Measurements from ENCODE around the gene RPS23. TPM values are rescaled to one million over a fixed set of nuclear protein-coding genes. Genes with fewer than 3 reads are reported as not detected.
A peak's percentile ranks its signal among the peaks of the same experiment; 100 is the strongest.

RPS23 gene
- 1,675 and 2,287 TPM in 2 replicates for total RNA-seq (2014; rRNA removed; shearing (Covaris generic))

DNA sequence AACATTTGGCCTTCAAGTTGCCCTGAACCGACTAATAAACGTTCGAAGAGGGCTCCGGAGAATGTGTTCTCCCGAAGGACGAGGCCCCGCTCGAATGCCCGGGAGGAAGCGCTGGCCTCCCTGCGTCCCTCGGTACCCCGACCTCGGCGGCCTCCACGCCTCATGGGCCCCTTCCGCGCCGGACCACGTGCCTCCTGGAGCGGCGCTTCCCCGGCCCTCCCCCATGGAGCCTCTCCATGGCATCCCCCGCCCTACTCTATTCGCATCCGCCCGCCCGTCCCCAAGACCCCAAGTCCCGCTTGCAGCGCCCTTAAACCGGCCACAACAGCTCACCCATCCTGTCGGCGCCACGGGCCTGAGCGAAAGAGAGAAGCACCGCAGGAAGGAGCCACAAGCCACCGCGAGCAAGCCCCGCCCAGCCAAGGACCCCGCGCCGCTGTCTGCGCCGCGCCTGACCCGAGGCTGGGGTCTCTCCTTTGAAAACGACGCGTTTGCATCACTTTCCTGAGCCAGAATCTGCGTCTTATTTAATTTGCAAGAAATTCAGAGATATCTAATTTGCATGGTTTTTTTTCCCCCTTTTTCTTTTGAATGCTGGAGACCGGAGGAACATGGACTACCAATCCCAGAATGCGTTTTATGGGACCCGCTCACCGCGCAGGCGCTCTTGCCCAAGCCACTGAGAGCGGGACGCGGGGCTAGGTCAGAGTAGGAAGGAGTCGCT, at the start of gene RPS23:
RPS23 (minus strand) TSS at position 368 of the 724 bp plus-strand sequence; CDS start at position 337, 31 bp downstream.
- peak; percentile 94 for DNase-seq (ENCODE audit: low spot score)

DNA sequence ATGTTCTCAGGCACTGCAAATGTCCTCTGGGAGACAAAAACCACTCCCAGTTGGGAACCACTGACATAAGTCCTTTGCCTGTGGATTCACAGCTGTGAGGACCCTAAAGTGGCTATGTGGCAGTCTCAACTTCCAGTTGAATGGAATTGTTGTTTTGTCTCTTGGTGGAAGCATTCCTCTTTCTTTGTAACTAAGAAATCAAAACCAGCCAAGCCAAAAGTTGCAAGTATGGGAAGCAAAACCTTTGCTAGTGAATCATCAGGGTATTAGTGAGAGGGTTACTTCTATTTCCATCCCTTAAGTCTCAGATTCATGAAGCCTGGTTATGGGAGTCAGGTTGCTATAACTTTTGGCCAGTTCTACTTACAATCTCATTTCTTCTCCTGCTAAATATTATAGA, 49.8 kb upstream of the RPS23 start:
- DNase-seq (ENCODE audit: low spot score): no peak

- DNase-seq (ENCODE audit: low spot score): no peak
These were observed 47.8 kb upstream of the RPS23 start for GRCh38 chr5:82325996-82326395.

DNA sequence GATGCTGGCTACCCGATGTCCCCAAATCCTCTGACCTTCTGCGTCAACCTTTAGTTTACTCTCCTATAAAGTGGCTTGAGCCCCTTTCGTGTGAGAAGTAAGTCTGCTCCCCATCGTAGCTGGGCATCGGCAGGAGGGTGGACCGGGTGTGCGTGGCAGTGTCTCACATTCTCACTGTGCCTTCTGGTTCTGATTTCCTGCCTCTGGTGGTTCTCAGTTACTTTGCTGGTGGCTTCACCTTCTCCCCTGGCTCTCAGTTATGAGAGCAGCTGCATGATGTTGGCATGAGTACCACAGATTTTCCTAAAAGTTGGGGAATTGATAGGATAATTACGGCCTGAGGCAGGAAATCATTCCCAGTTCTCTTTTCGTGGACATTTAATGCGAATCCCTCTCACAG, 47.0 kb upstream of the RPS23 start:
- no peak for DNase-seq (ENCODE audit: low spot score)

DNA sequence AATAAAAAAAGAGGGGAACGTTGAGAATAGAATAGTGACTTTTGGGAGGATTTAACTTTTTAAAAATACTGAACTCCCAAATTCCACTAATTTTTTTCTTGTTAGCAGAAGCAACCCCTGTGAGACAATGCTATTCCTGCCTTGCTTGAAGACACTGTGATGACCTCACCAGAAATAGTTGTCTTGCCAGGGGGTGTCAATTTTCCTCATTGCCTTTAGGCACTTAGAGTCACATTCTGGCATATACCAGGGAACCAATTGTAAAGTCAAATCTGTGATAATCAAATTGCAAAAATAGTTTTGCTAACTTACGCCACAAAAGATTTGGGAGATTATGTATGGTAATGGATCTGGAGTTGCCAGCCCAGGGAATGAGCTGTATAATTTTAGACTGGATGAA, 42.8 kb upstream of the RPS23 start:
- DNase-seq (ENCODE audit: low spot score): no peak

DNA sequence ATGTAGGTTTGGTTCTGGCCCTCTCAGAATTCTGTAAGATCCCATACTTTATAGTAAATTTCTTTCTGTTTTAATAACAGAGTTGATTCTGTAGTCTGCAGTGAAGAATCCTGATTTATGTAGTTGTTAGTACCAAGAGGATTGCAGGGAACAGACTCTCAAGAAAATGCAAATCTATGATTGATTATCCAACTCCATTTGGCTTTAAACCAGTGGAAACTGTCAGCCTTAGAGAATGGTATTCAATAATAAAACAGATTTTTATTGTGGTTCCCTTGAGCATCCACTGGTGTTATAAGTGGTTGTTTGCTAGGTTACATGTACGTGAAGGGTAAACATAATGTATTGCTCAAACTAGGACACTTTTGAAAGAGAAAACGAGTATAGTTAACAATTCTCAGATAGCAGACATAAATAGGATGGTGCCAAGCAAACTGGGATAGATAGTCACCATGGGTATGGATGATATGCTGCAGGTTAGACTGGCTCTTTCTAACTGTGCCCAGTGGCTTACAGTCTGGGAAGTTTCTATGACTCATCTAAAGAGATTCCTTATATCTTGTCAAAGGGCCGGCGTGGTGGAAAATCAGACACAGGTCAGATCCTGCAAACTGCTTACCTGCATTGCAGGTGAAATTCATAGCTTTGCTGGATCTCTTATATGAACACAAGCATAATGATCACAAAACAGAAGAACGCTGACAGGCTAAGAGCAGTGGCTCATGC, 41.7 kb upstream of the RPS23 start:
- no peak for DNase-seq (ENCODE audit: low spot score)

DNA sequence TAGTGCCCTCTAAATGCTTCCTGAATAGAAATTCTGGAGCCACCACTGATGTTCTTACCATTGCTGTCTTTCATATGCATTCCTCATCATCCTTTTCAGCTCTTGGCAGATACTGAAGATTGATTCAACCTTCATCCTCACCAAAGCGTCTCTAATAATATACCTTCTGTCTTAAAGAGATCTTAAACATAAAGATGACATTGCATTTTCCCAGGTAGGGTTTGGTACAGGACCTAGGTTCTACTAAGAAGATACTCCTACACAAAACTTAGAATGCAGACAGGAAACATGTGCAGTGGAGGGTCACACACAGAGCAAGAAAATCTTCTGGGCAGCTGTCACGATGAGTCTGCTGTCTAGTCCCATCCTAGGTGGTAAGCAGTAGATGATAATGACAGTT, 41.0 kb upstream of the RPS23 start:
- DNase-seq (ENCODE audit: low spot score): no peak

DNA sequence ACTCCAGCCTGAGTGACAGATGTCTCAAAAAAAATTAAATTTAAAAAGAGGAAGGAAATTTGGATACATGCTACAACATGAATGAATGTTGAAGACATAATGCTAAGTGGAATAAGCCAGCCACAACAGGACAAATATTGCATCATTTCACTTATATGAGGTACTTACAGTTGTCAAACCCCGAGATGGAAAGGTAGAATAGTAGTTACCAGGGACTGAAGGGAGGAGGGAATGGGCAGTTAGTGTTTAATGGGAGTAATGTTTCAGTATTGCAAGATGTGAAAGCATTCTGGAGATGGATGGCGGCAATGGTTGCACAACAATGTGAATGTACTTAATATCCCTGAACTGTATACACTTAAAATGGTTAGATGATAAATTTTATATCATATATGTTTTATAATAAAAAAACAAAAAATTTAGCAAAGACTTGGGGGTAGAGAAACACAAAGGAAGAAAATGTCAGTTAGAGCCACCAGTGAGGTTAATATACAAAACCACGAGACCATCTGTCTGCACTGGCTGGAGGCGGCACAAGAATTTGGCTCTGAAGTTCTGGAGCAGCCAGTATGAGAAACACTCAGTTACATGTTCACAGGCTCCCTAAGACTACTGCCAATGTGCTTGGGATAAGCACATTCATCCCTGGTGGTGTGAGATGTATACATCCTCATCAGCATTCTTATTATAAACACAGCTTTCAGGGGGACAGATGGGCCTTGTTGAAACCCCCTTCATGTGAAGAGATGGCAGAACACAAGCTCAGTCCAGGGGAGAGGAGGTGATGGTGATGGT, 37.0 kb upstream of the RPS23 start:
- no peak for DNase-seq (ENCODE audit: low spot score)

DNA sequence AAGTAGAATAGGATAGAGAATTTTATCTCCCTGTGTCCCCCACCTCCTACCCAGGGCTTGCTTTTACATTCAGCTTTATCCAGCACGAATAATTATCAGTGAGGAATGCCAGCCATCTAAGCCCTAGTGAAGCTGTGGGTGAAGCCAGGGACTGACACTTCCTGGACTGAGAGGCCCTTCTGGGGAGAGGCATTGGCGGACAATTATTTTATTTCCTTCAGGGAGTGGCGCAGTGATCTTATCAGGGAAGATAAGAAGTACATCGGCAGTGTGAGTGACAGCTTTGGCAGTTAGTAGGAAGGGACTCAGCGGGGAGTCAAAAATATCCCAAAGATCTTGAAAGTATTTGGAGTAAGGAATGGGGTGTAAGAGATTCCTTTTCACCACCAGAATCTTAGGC, 34.9 kb upstream of the RPS23 start:
- peak; percentile 57 for DNase-seq (ENCODE audit: low spot score)

DNA sequence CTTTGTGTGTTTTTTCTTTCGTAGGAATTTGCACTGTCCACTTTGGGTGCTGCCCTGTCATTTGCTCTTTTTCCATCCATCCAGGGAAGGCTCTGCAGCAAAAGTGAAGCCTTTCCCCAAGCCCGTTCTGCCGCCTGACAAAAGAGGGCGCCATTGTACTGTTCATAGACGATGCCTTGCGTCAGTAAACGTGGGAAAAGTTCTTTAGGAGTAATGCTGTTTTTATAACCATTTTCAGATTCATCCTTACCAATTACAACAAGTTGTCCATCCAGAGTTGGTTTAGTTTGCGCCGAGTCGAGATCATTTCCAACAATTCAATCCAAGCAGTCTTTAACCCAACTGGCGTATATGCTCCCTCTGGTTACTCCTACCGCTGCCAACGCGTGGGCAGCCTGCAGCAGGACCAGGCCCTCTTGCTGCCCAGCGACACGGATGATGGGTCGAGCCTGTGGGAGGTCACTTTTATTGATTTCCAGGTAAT, 34.3 kb upstream of the RPS23 start:
- peak; percentile 88 for DNase-seq (ENCODE audit: low spot score)

- DNase-seq (ENCODE audit: low spot score): no peak
These were observed 31.0 kb upstream of the RPS23 start for GRCh38 chr5:82309091-82309531.

- no peak for DNase-seq (ENCODE audit: low spot score)
These were observed 30.3 kb upstream of the RPS23 start for GRCh38 chr5:82308416-82308815.

DNA sequence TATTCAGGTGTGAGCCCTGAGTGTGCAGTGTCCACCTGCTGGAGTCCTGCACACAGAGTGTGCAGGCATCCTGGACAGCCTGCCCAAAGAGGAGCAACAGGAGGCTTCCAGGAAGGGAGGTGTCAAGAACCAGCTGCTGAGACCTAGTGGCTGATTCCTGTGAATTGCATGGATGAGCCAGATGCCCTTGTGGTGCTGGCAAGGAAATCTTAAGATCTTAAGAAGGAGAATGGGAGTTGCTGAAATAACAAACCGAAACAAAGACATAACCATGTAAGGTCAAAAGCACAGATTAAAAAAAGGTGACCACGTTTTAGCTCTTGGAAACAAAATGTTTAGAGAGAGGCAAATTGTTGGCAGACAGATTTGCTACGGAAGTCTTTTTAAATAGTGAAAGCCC, 29.3 kb upstream of the RPS23 start:
- no peak for DNase-seq (ENCODE audit: low spot score)

DNA sequence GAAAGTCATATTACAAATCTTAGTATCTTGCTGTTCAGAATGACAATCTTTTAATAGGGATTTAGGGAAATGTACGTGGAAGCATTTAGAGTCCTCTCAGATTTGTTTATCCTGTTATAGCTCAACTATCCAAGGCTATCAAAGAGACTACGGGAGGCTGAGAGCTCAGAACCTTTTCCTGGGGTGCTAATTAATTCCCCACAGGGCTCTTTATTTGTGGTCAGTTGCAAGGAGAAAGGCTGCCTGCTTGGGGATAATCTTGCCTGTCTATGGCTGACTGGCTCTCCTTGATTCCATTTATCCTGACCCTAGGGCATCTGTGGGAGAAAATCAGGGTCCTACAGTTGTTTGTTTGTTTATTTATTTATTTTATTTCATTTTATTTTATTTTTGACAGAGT, 28.0 kb upstream of the RPS23 start:
- no peak for DNase-seq (ENCODE audit: low spot score)

DNA sequence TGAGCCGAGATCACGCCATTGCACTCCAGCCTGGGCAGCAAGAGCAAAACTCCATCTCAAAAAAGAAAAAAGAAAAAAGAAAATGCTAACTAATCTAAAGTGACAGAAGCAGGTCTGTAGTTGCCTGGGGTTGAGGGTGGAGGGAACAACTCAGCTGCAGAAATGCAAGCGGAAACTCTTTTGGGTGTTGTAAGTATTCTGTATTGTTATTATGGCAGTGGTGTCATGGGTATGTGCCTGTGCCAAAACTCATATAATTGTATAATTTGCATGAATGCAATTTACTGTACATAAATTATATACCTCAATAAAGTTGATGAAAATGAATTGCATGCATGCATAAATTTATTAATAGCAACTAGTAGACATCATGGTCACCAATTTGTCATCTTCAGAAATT, 23.0 kb upstream of the RPS23 start:
- no peak for DNase-seq (ENCODE audit: low spot score)

DNA sequence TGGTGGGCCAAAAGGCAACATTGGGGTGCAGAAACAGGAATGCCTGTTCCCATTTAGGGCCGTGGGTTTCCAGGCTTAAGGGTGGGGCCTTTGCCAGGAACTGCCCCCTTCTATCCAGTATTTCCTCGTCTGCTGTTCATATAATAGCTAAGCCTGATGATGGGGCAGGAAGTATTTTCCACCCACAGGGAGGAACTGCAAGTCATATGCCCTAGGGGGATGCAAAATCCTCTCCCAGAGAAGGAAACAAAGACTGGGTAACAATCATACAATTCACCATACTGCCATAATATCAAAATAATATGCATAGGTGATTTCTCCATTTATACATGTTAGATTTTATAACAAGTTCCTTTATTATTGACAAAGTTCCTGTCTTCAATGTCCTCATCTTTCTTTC, 20.5 kb upstream of the RPS23 start:
- DNase-seq (ENCODE audit: low spot score): no peak

GRCh38 chr5:82297711-82298110, 19.6 kb upstream of the RPS23 start:
- DNase-seq (ENCODE audit: low spot score): no peak

GRCh38 chr5:82296929-82297328, 18.8 kb upstream of the RPS23 start:
- DNase-seq (ENCODE audit: low spot score): no peak

DNA sequence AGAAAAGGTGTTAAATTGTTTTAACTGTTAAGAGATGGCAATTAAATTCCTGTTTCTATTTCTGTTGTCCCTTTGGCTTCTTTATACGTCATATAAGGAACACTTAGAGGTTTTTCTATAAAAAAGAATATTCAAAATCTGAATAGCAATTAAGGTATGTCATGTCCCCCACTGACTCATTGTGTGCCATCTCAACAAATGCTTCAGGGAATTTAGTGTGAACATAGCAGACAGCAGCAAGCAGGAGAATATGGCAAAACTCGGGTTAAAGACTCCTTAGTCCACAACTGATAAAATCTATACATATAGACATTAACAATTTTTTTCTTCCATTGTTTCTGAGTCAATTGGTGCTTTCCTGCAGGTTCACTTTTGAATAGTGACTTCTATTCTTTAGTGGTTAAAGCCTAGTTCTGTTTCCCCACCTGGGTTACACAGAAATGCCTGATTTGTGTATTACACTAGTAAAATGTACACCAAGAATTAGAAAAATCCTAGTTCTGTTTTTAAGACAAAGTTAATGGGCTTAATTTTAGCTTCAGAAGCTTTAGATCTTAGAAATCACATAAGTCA, 17.9 kb upstream of the RPS23 start:
- no peak for DNase-seq (ENCODE audit: low spot score)

DNA sequence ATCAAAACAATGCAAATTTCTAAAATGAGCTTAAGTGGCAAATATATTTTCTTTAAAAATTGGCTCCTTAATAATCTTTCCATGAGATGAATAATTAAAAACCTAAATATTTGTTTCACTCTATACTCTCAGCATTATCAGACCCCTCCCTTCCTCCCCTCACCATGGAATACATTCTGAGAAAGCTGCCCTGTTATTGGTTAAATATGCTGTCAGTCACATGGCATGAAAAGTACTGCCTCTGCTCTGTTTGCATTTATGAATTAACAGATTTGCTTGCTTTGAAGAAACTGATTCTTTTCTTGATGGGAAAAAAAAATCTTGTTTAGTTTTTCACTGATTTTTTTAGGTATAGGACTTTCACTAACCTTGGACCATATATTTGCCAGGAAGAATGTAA, 17.0 kb upstream of the RPS23 start:
- no peak for DNase-seq (ENCODE audit: low spot score)

- DNase-seq (ENCODE audit: low spot score): no peak
These were observed 13.3 kb upstream of the RPS23 start for GRCh38 chr5:82291420-82291819.

DNA sequence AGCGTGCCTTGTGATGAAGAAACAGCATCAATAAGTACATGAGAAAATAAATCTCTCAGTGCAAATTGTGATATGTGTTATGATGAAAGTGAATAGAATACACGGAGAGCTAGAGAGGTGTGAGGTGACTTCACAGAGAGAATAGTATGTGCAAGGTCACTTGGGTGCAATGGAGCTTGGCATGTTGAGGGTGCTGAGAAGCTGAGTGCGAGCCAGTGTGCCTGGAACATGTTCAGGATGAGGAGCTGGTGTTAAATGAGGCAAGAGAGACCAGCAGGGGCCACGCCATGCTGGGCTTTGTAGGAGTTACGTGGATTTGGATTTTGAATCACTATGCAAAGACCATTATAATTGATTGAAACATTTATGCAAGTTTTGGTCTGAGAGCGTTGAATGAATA, 12.8 kb upstream of the RPS23 start:
- DNase-seq (ENCODE audit: low spot score): no peak
